HEK293 (cell line): ENCODE data around the gene UMAD1.

Source experiments
- HOXC10 ChIP-seq: sonication (generic); formaldehyde crosslinking; IDR thresholded peaks from 2 replicates; pipeline ENCODE4 v1.8.1; 2023; ENCODE audit warnings: mild to moderate bottlenecking, missing genetic modification reagents
- ZBTB11 ChIP-seq: fragments of 450-650 bp; formaldehyde crosslinking; conservative IDR thresholded peaks from 2 replicates; pipeline ENCODE4 v1.5.1; 2016; ENCODE audit warnings: low read depth, missing biosample characterization, missing genetic modification characterization

- no peak for TF ChIP-seq HOXC10 (CRISPR knock-in tag)
- TF ChIP-seq ZBTB11 (tag by site-specific recombination), result no peak
Observed at GRCh38 chr7:7628476-7628875, 12.1 kb upstream of the UMAD1 start.
